Transverse colon (tissue), 4 donors: ENCODE data around the gene ACTMAP. TPM values are rescaled to one million over a fixed set of nuclear protein-coding genes. Genes with fewer than 3 reads are reported as not detected.

Experiments
- DNase-seq: peaks from one replicate; pipeline ENCODE4 v3.0.0-alpha.2; 2019
- H3K27ac ChIP-seq, 4 donors: fragments of 200-600 bp; sonication (generic); 2 replicates each; pipeline ENCODE4 v1.5.1; 2016 to 2018; ENCODE audit warnings: inconsistent platforms in 4 of 4
- H3K27me3 ChIP-seq: fragments of 200-600 bp; sonication (generic); 2 replicates; pipeline ENCODE4 v1.5.1; 2017; ENCODE audit warnings: inconsistent platforms
- H3K36me3 ChIP-seq, 4 donors: fragments of 200-600 bp; sonication (generic); 2 replicates each; pipeline ENCODE4 v1.5.1; 2017 to 2019; ENCODE audit warnings: inconsistent platforms in 4 of 4
- H3K4me1 ChIP-seq, 4 donors: fragments of 200-600 bp; sonication (generic); 2 replicates each; pipeline ENCODE4 v1.5.1; 2017 to 2020; ENCODE audit warnings: inconsistent platforms in 4 of 4
- H3K4me3 ChIP-seq, 4 donors: fragments of 200-600 bp; sonication (generic); 1 replicate in 1 of 4; 2 replicates in 3 of 4; pipeline versions ENCODE4 v1.5.1 to v1.6.1; 2017 to 2019; ENCODE audit warnings: inconsistent platforms in 4 of 4
- H3K9me3 ChIP-seq, 2 donors: fragments of 200-600 bp; sonication (generic); 2 replicates each; pipeline ENCODE4 v1.5.1; 2017 to 2019; ENCODE audit warnings: inconsistent platforms in 2 of 2
- CTCF ChIP-seq, 5 experiments: fragments of 200-600 bp in 3 of 5; fragments of 450-650 bp in 2 of 5; sonication (generic) in 3 of 5; IDR thresholded peaks; 1 replicate in 2 of 5; 2 replicates in 3 of 5; pipeline ENCODE4 v1.5.1; 2016 to 2017; ENCODE audit warnings: antibody characterized with exemption in 5 of 5, inconsistent platforms in 3 of 5, mild to moderate bottlenecking in 2 of 5, moderate library complexity in 1 of 5
- EP300 ChIP-seq: sonication (generic); formaldehyde crosslinking; IDR thresholded peaks from one replicate; pipeline ENCODE4 v1.6.1; 2017; ENCODE audit warnings: antibody characterized with exemption, low read depth
- POLR2A ChIP-seq: fragments of 450-650 bp; IDR thresholded peaks from one replicate; pipeline ENCODE4 v1.6.1; 2016; ENCODE audit warnings: antibody characterized with exemption, mild to moderate bottlenecking, moderate library complexity
- POLR2AphosphoS5 ChIP-seq, 3 donors: sonication (generic); formaldehyde crosslinking; IDR thresholded peaks; one replicate each; pipeline ENCODE4 v1.6.1; 2016; ENCODE audit warnings: antibody characterized with exemption in 3 of 3
- WGBS, 2 donors: methylation state at CpG; one replicate each; pipeline ENCODE4 v1.1.5; 2018; ENCODE audit warnings: low coverage in 1 of 2; 5-methylcytosine and 5-hydroxymethylcytosine counted together
- in situ Hi-C, 4 donors: fragments of 200-750 bp; cut with MboI; loops; one replicate each; pipeline versions ENCODE4 v1.15.0 to v1.15.1; 2017; ENCODE audit warnings: low sequenced_read_pairs in 3 of 4, low pct_ligation_motif_present in 1 of 4, low pct_unique_long_range_greater_than_20kb in 1 of 4
- intact Hi-C: fragments of 100-400 bp; cut with DNase I; formaldehyde crosslinking; loops from one replicate; pipeline ENCODE4 v1.15.1; 2023; ENCODE audit warnings: low total_unique reads
- total RNA-seq, 4 donors: library from RNA; depleted of rRNA; stranded (reverse); fragments of >200 nt; gene quantifications; one replicate each; pipeline ENCODE4 v1.1.0, GENCODE V29; 2016

ACTMAP gene
- total RNA-seq, 4 donors from 2014 or later: 8.3 to 29.1 (median 12.1) TPM

- DNase-seq: peak; percentile 100
- WGBS, 2 donors: 2% methylated on average over 30 of the region's 76 CpGs; no CpG with 5 or more reads in 1 of the 2 donors
- Histone ChIP-seq H3K36me3 (no peaks in the 10 kb centered on the region), H3K4me3 (peak within 1 kb of the TSS; percentile 68 to 96 (median 88)), H3K27ac (peak within 1 kb of the TSS; percentile 94 to 99 (median 98)), H3K9me3 (no peaks in the 10 kb centered on the region), H3K27me3 (no peaks in the 10 kb centered on the region), H3K4me1 (peaks cover 17 to 63% (median 52%) of the 10 kb centered on the region in 4 donors)
- intact Hi-C loops: loop anchor here (10.0 kb wide), 1 partner anchor 88 kb away; no protein-coding TSS in a partner anchor
- TF ChIP-seq POLR2AphosphoS5 (IDR thresholded peaks at IDR 0.05) (peak; percentile 91 to 97 (median 96)), EP300 (peak; percentile 72), POLR2A (peak; percentile 86), CTCF (IDR thresholded peaks at IDR 0.05) (peak in 2 of 5 experiments; percentile 21 to 54)
- in situ Hi-C loops: loop anchor here in 2 of 4 donors (5.0 to 25.0 kb wide), 2 partner anchors 36 to 96 kb away; partner anchors contain the start of genes ACTMAP (in 1 of the 2) and SNRPA (in 1 of the 2)
Measured at GRCh38 chr19:40716482-40717324, 33.6 kb downstream of the ACTMAP start, which contains the start of the genes COQ8B and ITPKC. COQ8B (minus strand) TSS chr19:40716886; CDS start chr19:40714632, 2,254 bp downstream. ITPKC (plus strand) TSS chr19:40717112; CDS start chr19:40717136, 24 bp downstream.

- Histone ChIP-seq H3K4me1 (peaks cover 15 to 60% (median 46%) of the 10 kb centered on the region in 4 donors), H3K4me3 (peak overlapping the region; percentile 68 to 96 (median 88)), H3K27me3 (no peaks in the 10 kb centered on the region), H3K27ac (peak overlapping the region; percentile 94 to 99 (median 98)), H3K36me3 (peaks cover 0 to 3% (median 0%) of the 10 kb centered on the region in 4 donors), H3K9me3 (no peaks in the 10 kb centered on the region)
- WGBS, 2 donors: 4% methylated on average over 4 to 8 of the region's 8 CpGs
- in situ Hi-C loops (loop anchor here in 2 of 4 donors (5.0 to 25.0 kb wide), 2 partner anchors 36 to 96 kb away; partner anchors contain the start of genes ACTMAP (in 1 of the 2) and SNRPA (in 1 of the 2)), intact Hi-C loops (loop anchor here (10.0 kb wide), 1 partner anchor 89 kb away; no protein-coding TSS in a partner anchor)
- no peak for TF ChIP-seq POLR2AphosphoS5 (IDR thresholded peaks at IDR 0.05)
- peak in 1 of 5 experiments; percentile 9 for TF ChIP-seq CTCF (IDR thresholded peaks at IDR 0.05)
- DNase-seq: no peak
Measured at GRCh38 chr19:40716031-40716481, 34.2 kb downstream of the ACTMAP start.

- H3K27me3 ChIP-seq: no peaks in the 10 kb centered on the region
- peak overlapping the region; percentile 94 to 99 (median 98) for H3K27ac ChIP-seq
- H3K9me3 ChIP-seq: no peaks in the 10 kb centered on the region
Measured at GRCh38 chr19:40714441-40715299, 35.6 kb downstream of the ACTMAP start.

More at GRCh38 chr19:40714441-40715299, 35.6 kb downstream of the ACTMAP start:
- no peak for TF ChIP-seq CTCF (IDR thresholded peaks at IDR 0.05)
- TF ChIP-seq POLR2A: no peak
- peak in 1 of 3 donors; percentile 21 for TF ChIP-seq POLR2AphosphoS5 (IDR thresholded peaks at IDR 0.05)
- no peak for TF ChIP-seq EP300
- peak overlapping the region; percentile 36 to 96 (median 66) for H3K4me3 ChIP-seq
- peaks cover 10 to 47% (median 32%) of the 10 kb centered on the region in 4 donors for H3K4me1 ChIP-seq
- DNase-seq: peak; percentile 97
- H3K36me3 ChIP-seq: peaks cover 0 to 16% (median under 1%) of the 10 kb centered on the region in 4 donors
- 0 to 2% methylated on average over 1 to 31 of the region's 31 CpGs for WGBS, 2 donors
- intact Hi-C loops: loop anchor here (10.0 kb wide), 1 partner anchor 90 kb away; no protein-coding TSS in a partner anchor
- in situ Hi-C loops: loop anchor here in 2 of 4 donors (5.0 to 25.0 kb wide), 2 partner anchors 38 to 98 kb away; partner anchors contain the start of genes ACTMAP (in 1 of the 2) and SNRPA (in 1 of the 2)
